IPS-20b (cell line): Measurements from ENCODE around the gene ST6GALNAC4.
A peak's percentile ranks its signal among the peaks of the same experiment; 100 is the strongest.

Source experiments
- H3K27ac ChIP-seq: one replicate; pipeline ENCODE4 v1.5.1; 2013; ENCODE audit warnings: low read length
- H3K27me3 ChIP-seq: 2 replicates; pipeline ENCODE4 v1.6.1; 2013; ENCODE audit warnings: mild to moderate bottlenecking, low read length, inconsistent platforms; ENCODE audit not compliant: insufficient read depth
- H3K36me3 ChIP-seq: 2 replicates; pipeline ENCODE4 v1.6.1; 2013; ENCODE audit warnings: low read depth, mild to moderate bottlenecking, inconsistent platforms, low read length, moderate library complexity; ENCODE audit not compliant: insufficient read depth
- H3K4me1 ChIP-seq: 2 replicates; pipeline ENCODE4 v1.6.1; 2013; ENCODE audit warnings: mild to moderate bottlenecking, control low read depth, inconsistent platforms, low read length, moderate library complexity; ENCODE audit not compliant: insufficient read depth
- H3K4me3 ChIP-seq: 2 replicates; pipeline ENCODE4 v1.5.1; 2013; ENCODE audit warnings: mild to moderate bottlenecking, low read length, inconsistent platforms
- H3K9ac ChIP-seq: 2 replicates; pipeline ENCODE4 v1.6.1; 2013; ENCODE audit warnings: low read depth, mild to moderate bottlenecking, inconsistent platforms, low read length, moderate library complexity
- H3K9me3 ChIP-seq: 2 replicates; pipeline ENCODE4 v1.6.1; 2013; ENCODE audit warnings: mild to moderate bottlenecking, low read depth, low read length, inconsistent platforms; ENCODE audit not compliant: insufficient read depth

Gene ST6GALNAC4

GRCh38 chr9:127877566-127877998 lies 39.3 kb downstream of the ST6GALNAC4 start, which contains the start of gene AK1:
Gene AK1 (minus strand): TSS chr9:127877675. CDS start chr9:127874617, 3,058 bp downstream.
- peaks cover 12% of the 10 kb centered on the region; the same call in 1 of the 2 replicates for H3K27me3 ChIP-seq
- no peak within 1 kb of the TSS for H3K27ac ChIP-seq
- no peaks in the 10 kb centered on the region for H3K9me3 ChIP-seq
- no peaks in the 10 kb centered on the region for H3K4me1 ChIP-seq
- no peaks in the 10 kb centered on the region for H3K36me3 ChIP-seq
- peak within 1 kb of the TSS; percentile 63; the same call in 1 of the 2 replicates for H3K9ac ChIP-seq
- peak within 1 kb of the TSS; percentile 74 for H3K4me3 ChIP-seq

- H3K9me3 ChIP-seq: no peaks in the 10 kb centered on the region
- H3K4me3 ChIP-seq: peak overlapping the region; percentile 74
- no peaks in the 10 kb centered on the region for H3K4me1 ChIP-seq
- no peaks in the 10 kb centered on the region for H3K36me3 ChIP-seq
- peak overlapping the region; percentile 56; the same call in 1 of the 2 replicates for H3K9ac ChIP-seq
- H3K27ac ChIP-seq: no peak overlapping the region
- H3K27me3 ChIP-seq: peaks cover 12% of the 10 kb centered on the region; the same call in 1 of the 2 replicates
Observed at GRCh38 chr9:127876764-127877562, 39.9 kb downstream of the ST6GALNAC4 start.

GRCh38 chr9:127876026-127876763 lies 40.6 kb downstream of the ST6GALNAC4 start:
- Histone ChIP-seq H3K9ac (no peak overlapping the region), H3K4me1 (no peaks in the 10 kb centered on the region), H3K9me3 (no peaks in the 10 kb centered on the region), H3K27ac (no peak overlapping the region), H3K27me3 (peaks cover 12% of the 10 kb centered on the region; the same call in 1 of the 2 replicates), H3K4me3 (no peak overlapping the region), H3K36me3 (no peaks in the 10 kb centered on the region)

GRCh38 chr9:127875306-127875966 lies 41.4 kb downstream of the ST6GALNAC4 start:
- H3K36me3 ChIP-seq: no peaks in the 10 kb centered on the region
- H3K9me3 ChIP-seq: no peaks in the 10 kb centered on the region
- no peak overlapping the region for H3K27ac ChIP-seq
- no peak overlapping the region for H3K4me3 ChIP-seq
- peaks cover 12% of the 10 kb centered on the region; the same call in 1 of the 2 replicates for H3K27me3 ChIP-seq
- H3K4me1 ChIP-seq: no peaks in the 10 kb centered on the region
- H3K9ac ChIP-seq: no peak overlapping the region

- H3K9me3 ChIP-seq: no peaks in the 10 kb centered on the region
- no peak overlapping the region for H3K4me3 ChIP-seq
- H3K27me3 ChIP-seq: peaks cover 12% of the 10 kb centered on the region; the same call in 1 of the 2 replicates
- H3K4me1 ChIP-seq: no peaks in the 10 kb centered on the region
- no peak overlapping the region for H3K27ac ChIP-seq
- H3K36me3 ChIP-seq: no peaks in the 10 kb centered on the region
- H3K9ac ChIP-seq: no peak overlapping the region
Observed at GRCh38 chr9:127874301-127875221, 42.3 kb downstream of the ST6GALNAC4 start.

GRCh38 chr9:127873886-127874285 lies 43.0 kb downstream of the ST6GALNAC4 start:
- H3K4me1 ChIP-seq: no peaks in the 10 kb centered on the region

DNA sequence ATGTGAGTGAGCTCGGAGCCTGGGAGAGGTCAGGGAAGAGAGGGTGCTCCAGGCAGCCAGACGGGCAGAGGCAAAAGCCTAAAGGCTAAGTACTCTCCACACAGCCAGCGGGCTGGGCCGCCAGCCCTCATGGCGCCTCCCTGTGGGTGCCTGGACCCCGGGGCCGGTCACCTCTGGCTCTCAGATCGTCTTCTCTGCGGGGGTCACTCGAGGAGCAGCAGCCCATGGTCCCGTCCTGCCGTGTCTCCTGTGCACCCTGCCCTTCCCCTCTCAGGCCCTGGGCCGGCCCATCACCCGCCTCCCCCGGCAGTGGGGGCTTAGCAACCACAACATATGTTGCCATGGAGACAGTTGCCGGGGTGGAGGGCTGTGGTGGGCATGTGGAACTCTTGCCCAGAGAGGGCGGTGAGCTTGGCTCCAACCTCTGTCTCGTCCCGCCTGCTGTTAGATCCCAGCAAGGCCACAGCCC lies 43.6 kb downstream of the ST6GALNAC4 start:
- Histone ChIP-seq H3K9ac (no peak overlapping the region), H3K9me3 (no peaks in the 10 kb centered on the region), H3K27me3 (peaks cover 6% of the 10 kb centered on the region; the same call in 1 of the 2 replicates), H3K27ac (no peak overlapping the region), H3K36me3 (no peaks in the 10 kb centered on the region), H3K4me1 (no peaks in the 10 kb centered on the region), H3K4me3 (no peak overlapping the region)

More at GRCh38 chr9:127873886-127874285, 43.0 kb downstream of the ST6GALNAC4 start:
- Histone ChIP-seq H3K27ac (no peak overlapping the region), H3K9me3 (no peaks in the 10 kb centered on the region), H3K4me3 (no peak overlapping the region), H3K9ac (no peak overlapping the region), H3K36me3 (no peaks in the 10 kb centered on the region), H3K27me3 (peaks cover 12% of the 10 kb centered on the region; the same call in 1 of the 2 replicates)

DNA sequence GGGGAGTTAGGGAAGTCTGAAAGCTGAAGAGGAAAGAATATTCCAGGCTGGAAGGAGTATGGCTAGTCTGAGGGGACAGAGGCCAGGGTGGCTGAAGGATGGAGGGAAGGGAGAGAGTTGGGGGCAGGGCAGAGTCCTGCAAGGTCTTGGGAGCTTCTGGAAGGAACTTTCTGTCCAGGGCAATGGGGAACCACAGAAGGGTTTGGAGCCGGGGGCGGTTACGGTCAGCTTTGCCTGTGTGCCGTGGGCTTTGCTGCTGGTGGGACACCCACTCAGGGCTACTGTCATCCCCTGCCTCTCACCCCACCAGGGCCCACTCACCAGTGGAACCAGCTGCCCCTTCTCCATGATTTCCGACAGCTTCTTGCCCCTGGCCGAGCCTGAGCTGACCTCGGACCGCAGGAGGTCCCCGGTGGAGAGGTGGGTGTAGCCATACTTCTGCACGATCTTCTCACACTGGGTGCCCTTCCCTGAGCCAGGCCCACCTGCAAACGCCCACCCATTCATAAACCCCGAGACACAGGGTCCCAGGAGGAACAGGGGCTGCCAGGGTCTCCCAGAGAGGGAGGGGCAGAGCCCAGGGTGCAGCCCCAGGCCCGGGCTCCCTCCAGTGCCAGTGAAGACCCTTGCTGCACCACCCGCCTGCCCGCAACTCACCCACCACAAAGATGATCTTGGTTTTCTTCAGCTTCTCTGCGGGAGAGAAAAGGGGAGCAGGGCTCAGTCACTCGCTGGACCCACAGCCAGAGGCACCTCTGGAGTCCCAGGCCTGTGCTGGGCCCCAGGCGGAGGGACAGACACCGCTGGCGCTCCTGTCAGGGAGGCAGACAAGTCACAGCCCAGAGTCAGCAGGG lies 44.2 kb downstream of the ST6GALNAC4 start:
- Histone ChIP-seq H3K27ac (no peak overlapping the region), H3K36me3 (no peaks in the 10 kb centered on the region), H3K4me1 (no peaks in the 10 kb centered on the region), H3K27me3 (no peaks in the 10 kb centered on the region; the same call in 1 of the 2 replicates), H3K4me3 (no peak overlapping the region), H3K9me3 (no peaks in the 10 kb centered on the region), H3K9ac (no peak overlapping the region)

GRCh38 chr9:127871531-127871930 lies 45.3 kb downstream of the ST6GALNAC4 start:
- H3K4me1 ChIP-seq: no peaks in the 10 kb centered on the region
- H3K27ac ChIP-seq: no peak overlapping the region
- no peak overlapping the region for H3K4me3 ChIP-seq
- H3K9ac ChIP-seq: no peak overlapping the region
- no peaks in the 10 kb centered on the region for H3K27me3 ChIP-seq
- H3K36me3 ChIP-seq: no peaks in the 10 kb centered on the region
- no peaks in the 10 kb centered on the region for H3K9me3 ChIP-seq

DNA sequence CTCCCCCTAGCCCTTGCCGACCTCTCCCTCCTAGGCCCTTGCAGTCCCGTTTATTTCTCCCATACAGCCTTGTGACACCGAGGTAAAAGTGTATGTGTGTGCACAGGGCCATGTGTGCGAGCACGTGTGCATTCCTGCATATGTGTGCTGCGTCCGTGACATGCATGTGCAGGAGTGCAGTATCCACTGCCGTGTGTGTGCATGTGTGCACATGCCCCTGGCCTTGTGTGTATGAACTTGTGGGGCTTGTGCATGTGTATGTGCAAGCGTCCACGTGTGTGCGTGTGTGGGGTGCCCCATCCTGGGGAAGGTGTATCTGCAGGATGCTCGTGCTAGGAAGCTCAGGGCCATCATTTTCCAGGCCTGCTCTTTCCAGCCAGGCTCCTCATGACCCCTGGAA lies 46.0 kb downstream of the ST6GALNAC4 start:
- no peaks in the 10 kb centered on the region for H3K9me3 ChIP-seq
- no peaks in the 10 kb centered on the region for H3K36me3 ChIP-seq
- no peaks in the 10 kb centered on the region for H3K4me1 ChIP-seq
- no peaks in the 10 kb centered on the region for H3K27me3 ChIP-seq
- no peak overlapping the region for H3K27ac ChIP-seq
- H3K4me3 ChIP-seq: no peak overlapping the region
- no peak overlapping the region for H3K9ac ChIP-seq
